Motor neuron (in vitro differentiated cells): ENCODE results near the gene TNS2. TPM values are rescaled to one million over a fixed set of nuclear protein-coding genes. Genes with fewer than 3 reads are reported as not detected.
A peak's percentile ranks its signal among the peaks of the same experiment; 100 is the strongest.
"Not testable (repeated sequence)": the region's sequence is repeated elsewhere in the genome, so short reads cannot be mapped to it uniquely, and the experiment has no call there.

ENCODE experiments used
- ATAC-seq, 8 experiments: fragments of 200-7000 bp; cut with Tn5 transposase; replicated peaks in 6 of 8; 2 replicates each; pipeline ENCODE4 v1.8.0; 2021; ENCODE audit warnings: mild to moderate bottlenecking in 8 of 8, moderate library complexity in 8 of 8
- H3K27ac ChIP-seq, 2 donors: fragments of 250-450 bp; sonication (Bioruptor Pico); 2 replicates each; pipeline ENCODE4 v1.9.0; 2021; ENCODE audit warnings: antibody characterized with exemption in 2 of 2, mild to moderate bottlenecking in 2 of 2, moderate library complexity in 1 of 2
- H3K4me1 ChIP-seq, 2 donors: fragments of 250-450 bp; sonication (Bioruptor Pico); replicated peaks in 1 of 2; 2 replicates each; pipeline ENCODE4 v1.6.1; 2021; ENCODE audit warnings: antibody characterized with exemption in 2 of 2, mild to moderate bottlenecking in 2 of 2, moderate library complexity in 1 of 2
- H3K4me3 ChIP-seq, 5 donors: fragments of 250-450 bp; sonication (Bioruptor Pico); 2 replicates each; pipeline ENCODE4 v1.9.0; 2021; ENCODE audit warnings: antibody characterized with exemption in 5 of 5, mild to moderate bottlenecking in 5 of 5, moderate library complexity in 4 of 5
- WGBS, 10 experiments: fragments of 450-650 bp; shearing (Covaris generic); methylation state at CpG; one replicate each; pipeline ENCODE4 v1.0.0; 2022; 5-methylcytosine and 5-hydroxymethylcytosine counted together
- in situ Hi-C, 9 experiments: fragments of 400-800 bp; cut with MboI; loops; one replicate each; pipeline ENCODE4 v1.15.0; 2021; ENCODE audit warnings: low sequenced_read_pairs in 9 of 9, low pct_unique_long_range_greater_than_20kb in 2 of 9; ENCODE audit not compliant: unreplicated experiment in 9 of 9
- total RNA-seq, 8 experiments: library from RNA; unstranded; fragments of 300-600 nt; gene quantifications; 2 replicates each; pipeline versions ENCODE4 v1.2.3 to v1.2.4, GENCODE V29; 2022

The TNS2 gene
- total RNA-seq, 8 experiments from 2014 or later: 3.4 to 24.6 (median 7.6) TPM

DNA sequence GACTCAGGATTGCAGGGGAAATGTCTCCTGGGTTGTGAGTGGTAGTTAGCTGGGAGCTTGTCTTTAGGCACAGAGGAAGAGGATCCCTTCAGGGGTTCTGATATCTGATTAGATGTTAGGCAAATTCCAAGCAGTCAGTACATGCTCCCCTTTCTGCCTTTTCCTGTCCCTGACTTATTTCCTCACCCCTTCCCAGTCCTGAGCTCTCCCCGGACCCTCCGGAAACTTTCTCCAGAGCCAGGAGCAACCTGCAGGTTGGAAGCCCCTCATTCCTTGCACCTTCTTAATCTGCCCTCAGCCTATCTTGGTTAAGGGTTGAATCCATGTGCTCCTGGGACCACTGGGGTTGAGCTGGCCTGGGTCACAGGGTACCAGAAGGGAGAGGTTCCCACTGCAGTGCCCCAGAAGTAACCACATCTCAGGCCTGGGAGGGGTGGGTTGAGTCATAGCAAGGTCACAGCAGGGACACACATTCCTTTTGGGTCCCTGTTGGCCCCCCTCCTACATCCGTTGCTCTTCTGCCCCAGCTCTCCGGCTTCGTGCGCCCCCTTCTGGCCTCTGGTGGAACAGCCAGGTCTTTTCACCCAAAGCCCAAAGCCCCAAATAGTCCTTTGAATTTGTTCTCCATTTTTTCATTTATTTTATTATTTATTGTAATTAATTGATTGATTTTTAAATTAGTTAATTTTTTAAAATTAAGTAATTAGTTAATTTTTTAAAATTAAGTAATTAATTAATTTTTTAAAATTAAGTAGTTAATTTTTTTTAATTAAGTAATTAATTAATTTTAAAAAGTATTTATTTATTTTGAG is 49.4 kb downstream of the TNS2 start:
- in situ Hi-C loops: no loop called here
- Histone ChIP-seq H3K27ac (no peak overlapping the region), H3K4me3 (no peak overlapping the region), H3K4me1 (peaks cover 2 to 16% of the 10 kb centered on the region in 2 donors)
- ATAC-seq: peak; percentile 49 to 75 (median 69)
- 0 to 60% (median 8%) methylated on average over 1 to 6 of the region's 6 CpGs; no CpG with 5 or more reads in 2 of the 10 experiments for WGBS, 10 experiments

DNA sequence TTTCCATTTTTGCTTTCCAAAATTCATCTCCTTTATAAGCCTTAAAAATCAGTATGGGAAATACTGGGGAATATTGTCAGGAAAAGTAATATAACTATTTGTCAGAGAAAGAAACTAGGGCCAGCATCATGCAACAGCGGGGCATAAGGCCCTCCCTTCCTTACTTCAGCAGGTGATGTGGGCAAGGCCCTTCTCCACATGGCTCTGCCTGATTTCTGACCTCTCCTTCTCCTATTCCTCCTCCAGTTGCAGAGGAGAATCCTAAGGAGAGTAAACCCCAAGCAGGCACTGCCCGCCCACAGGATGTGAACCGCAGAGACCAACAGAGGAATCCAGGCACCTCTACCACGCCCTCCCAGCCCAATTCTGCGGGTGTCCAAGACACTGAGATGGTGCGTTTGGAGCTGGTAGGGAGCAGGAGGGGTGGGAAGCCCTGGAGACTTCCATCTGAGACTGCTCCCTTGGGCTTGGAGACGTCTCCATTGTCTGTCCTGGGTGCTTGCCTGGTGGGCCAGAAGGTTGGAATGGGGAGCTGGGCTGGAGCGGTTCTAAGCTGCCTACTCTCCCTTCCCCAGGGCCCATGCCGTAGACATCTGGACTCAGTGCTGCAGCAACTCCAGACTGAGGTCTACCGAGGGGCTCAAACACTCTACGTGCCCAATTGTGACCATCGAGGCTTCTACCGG is 50.7 kb downstream of the TNS2 start:
- 67 to 100% (median 87%) methylated on average over 1 to 6 of the region's 13 CpGs; no CpG with 5 or more reads in 1 of the 10 experiments for WGBS, 10 experiments
- in situ Hi-C loops: no loop called here

DNA sequence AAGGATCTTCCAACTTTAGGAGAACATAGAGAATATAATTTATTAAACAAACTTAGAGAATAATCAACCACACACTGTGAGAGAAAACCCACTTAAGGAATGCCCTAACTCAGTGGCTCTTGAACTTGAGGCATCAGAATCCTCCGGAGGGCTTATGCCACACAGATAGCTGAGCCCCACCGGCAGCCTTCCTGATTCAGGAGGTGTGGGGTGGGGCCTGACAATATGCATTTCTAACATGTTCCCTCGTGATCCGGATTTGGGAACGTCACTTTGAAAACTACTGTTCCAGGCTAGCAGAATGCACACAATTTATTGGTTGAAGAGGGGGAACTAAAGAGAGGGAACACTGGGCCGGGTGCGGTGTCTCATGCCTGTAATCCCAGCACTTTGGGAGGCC is 51.4 kb downstream of the TNS2 start:
- WGBS, 10 experiments: 0 to 88% (median 80%) methylated on average over 1 to 7 of the region's 7 CpGs; no CpG with 5 or more reads in 1 of the 10 experiments
- in situ Hi-C loops: no loop called here

More for the DNA sequence above, 50.7 kb downstream of the TNS2 start:
- ATAC-seq: no peak
- no peak overlapping the region for H3K4me3 ChIP-seq
- no peak overlapping the region for H3K27ac ChIP-seq
- peaks cover 2 to 16% of the 10 kb centered on the region in 2 donors for H3K4me1 ChIP-seq

DNA sequence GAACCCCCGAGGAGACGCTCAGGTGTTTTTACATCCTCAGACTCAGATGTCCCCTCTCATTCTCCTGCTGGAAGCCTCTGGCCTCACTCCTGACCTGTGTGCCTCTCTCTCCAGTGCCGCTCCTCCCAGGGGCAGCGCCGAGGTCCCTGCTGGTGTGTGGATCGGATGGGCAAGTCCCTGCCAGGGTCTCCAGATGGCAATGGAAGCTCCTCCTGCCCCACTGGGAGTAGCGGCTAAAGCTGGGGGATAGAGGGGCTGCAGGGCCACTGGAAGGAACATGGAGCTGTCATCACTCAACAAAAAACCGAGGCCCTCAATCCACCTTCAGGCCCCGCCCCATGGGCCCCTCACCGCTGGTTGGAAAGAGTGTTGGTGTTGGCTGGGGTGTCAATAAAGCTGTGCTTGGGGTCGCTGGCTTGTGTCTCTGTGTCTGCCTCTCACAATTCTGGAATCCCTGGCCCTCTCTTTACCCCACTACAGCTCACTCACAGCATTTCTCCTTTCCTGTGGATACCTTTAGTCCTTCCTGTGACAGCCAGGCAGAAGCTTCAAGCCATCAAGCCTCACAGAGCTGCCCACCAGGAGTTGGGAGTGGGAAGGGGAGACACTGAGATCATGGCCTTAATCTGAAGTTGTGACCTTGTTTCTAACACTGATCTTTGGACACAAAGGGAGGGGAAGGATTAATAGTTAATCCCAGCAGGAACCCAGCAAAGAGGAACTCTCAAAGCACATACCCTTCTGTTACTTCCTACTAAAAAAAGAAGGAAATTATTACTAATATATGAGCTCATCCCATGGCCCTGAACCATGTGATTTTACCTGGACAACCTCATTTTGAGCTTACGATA is 52.3 kb downstream of the TNS2 start:
- Histone ChIP-seq H3K27ac (no peak overlapping the region), H3K4me1 (peaks cover 1 to 13% of the 10 kb centered on the region in 2 donors), H3K4me3 (no peak overlapping the region)
- WGBS, 10 experiments: 85 to 100% (median 100%) methylated on average over 1 to 9 of the region's 12 CpGs; no CpG with 5 or more reads in 5 of the 10 experiments
- in situ Hi-C loops: no loop called here
- ATAC-seq: no peak

More for the DNA sequence above, 51.4 kb downstream of the TNS2 start:
- H3K27ac ChIP-seq: no peak overlapping the region
- peak in 1 of 8 experiments; percentile 2 for ATAC-seq
- H3K4me1 ChIP-seq: peaks cover 2 to 16% of the 10 kb centered on the region in 2 donors
- H3K4me3 ChIP-seq: no peak overlapping the region

DNA sequence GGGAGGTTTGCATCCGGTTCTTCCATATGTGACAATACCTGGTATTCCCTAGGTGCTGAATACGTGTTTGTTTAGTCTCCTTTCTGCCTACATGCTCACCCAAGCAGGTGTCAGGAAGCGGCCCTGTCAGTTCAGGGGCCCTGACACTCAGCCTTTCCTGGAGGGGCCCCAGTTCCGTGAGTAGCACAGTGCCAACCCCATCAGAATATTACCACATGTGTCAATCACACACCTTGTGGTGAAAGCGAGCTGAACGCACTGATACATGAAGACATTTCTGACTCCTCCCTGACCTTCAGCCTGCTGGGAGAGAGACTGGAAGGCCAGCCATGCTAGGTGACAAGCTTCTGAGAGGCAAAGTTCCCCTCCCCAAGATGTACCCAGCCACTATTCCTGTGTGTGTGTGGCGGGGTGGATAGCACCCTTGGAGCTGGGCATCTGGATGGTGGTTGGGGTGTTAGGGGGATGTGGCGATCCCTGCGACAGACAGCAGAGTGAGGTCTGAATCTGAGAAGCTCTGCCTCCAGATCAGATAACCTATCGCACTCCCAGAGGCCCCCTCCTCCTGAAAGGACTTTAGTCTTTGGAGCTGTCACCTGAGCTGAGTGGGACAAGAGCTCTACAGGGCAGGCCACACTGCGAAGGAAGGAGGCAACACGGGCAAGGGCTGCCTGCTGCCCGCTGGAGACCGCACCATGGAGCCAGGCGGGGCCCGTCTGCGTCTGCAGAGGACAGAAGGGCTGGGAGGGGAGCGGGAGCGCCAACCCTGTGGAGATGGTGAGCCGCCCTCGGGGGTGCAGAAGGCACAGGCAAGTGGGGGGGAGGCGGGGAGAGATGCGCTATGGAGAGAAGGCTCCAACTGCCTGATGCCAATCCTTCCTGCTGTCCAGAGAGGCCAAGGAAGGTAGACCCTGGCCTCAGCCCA is 53.3 kb downstream of the TNS2 start, which contains the start of gene SOAT2:
Gene SOAT2 (plus strand): TSS at position 604 of the 925 bp plus-strand sequence. CDS start 92 bp downstream, at position 696.
- Histone ChIP-seq H3K4me1 (peaks cover 0 to 12% of the 10 kb centered on the region in 2 donors), H3K4me3 (no peak within 1 kb of the TSS), H3K27ac (no peak within 1 kb of the TSS)
- in situ Hi-C loops: no loop called here
- ATAC-seq: no peak
- WGBS, 10 experiments: 70 to 96% (median 89%) methylated on average over 1 to 9 of the region's 23 CpGs; no CpG with 5 or more reads in 4 of the 10 experiments

DNA sequence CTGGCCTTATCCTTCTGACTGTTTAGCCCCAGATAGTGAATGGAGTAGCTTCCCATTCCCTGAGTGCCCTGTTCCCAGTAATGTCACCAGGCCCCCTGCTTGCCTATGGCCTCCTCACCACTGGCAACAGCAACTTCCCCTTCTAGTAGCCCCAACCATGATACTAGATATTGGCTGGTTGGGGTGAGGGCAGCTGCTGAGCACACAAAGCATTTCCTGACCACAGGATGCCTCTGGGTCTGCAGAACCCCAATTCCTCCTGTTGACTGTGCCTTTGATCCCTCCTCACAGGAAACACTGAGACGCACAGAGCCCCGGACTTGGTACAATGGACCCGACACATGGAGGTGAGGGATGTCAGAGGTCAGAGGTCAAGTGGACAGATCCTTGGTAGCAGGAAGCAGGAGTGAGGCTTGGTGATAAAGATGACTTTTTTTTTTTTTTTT is 54.0 kb downstream of the TNS2 start:
- ATAC-seq: no peak
- in situ Hi-C loops: no loop called here
- H3K4me3 ChIP-seq: no peak overlapping the region
- H3K27ac ChIP-seq: no peak overlapping the region
- WGBS, 10 experiments: 52 to 60% (median 53%) methylated on average over 1 to 3 of the region's 3 CpGs; no CpG with 5 or more reads in 5 of the 10 experiments
- peaks cover 0 to 6% of the 10 kb centered on the region in 2 donors for H3K4me1 ChIP-seq

DNA sequence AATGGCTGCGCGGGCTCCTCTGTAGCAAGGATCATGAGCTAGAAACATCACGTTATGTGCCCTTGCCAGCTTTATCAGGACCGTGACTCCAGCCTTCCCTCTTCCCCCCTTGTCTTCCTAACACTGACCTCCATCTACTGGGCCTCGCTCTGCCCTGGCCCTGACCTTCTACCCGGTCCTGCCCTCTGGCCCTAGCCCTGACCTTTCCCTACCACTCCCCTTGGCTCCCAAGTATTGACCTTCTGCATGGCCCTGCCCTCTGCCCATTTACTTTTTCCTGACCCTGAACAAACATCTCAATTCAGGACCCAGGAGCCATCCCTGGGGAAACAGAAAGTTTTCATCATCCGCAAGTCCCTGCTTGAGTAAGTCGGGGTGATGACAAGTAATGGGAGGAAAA is 55.4 kb downstream of the TNS2 start:
- WGBS, 10 experiments: 50 to 95% (median 84%) methylated on average over 1 to 4 of the region's 8 CpGs; no CpG with 5 or more reads in 3 of the 10 experiments
- in situ Hi-C loops: no loop called here
- H3K4me1 ChIP-seq: no peaks in the 10 kb centered on the region
- no peak overlapping the region for H3K4me3 ChIP-seq
- no peak overlapping the region for H3K27ac ChIP-seq
- no peak for ATAC-seq

DNA sequence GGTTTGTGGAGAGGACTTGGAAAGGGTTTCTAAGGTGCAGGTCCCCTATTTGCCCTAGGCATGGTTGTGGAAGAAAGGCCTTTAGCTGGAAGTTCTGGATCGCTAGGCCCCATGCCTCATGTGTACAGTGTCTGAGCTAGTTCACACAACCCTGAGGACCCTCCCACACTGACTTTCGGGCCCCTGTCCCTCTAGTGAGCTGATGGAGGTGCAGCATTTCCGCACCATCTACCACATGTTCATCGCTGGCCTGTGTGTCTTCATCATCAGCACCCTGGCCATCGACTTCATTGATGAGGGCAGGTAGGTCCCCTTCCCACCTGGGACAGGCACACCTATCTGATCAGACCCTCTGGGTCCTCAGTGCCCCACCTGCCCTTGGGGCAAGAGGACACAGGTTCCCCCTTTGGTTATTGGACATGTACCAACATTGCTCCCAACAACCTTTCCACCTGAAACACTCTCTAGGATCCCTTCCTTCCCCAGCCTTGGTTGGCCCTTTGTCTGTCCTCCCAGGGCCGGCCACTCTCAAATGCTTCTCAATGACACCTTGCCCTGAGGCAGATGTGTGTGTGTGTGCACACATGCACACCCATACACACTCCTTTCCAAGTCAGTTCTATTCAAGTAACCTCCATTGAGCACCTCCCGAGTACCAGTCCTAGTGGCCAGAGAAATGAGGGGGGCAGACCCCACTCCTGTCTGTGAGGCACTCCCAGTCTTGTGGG is 56.0 kb downstream of the TNS2 start:
- Histone ChIP-seq H3K4me3 (no peak overlapping the region), H3K4me1 (no peaks in the 10 kb centered on the region), H3K27ac (no peak overlapping the region)
- ATAC-seq: no peak
- WGBS, 10 experiments: 87 to 100% (median 100%) methylated on average over 1 to 3 of the region's 7 CpGs; no CpG with 5 or more reads in 7 of the 10 experiments
- in situ Hi-C loops: no loop called here

DNA sequence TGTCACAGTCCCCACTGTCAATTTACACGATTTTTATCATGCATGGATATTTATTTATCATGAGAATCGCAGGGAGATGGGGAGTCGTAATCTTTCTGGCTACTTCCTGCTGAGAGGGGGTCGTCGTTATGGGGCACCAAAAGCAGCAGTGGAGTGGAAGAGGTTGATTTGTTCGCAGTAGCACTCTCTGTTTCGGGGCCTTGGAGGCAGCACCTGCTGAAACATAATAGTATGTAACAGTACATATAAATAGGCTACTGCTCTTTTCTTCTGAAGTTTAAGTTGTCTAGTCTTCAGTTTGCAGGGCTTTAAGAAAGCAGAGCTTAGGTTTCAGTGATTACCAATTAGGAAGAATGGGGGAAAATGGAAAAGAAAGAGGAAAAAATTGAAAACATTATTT is 57.3 kb downstream of the TNS2 start:
- Histone ChIP-seq H3K4me1 (no peaks in the 10 kb centered on the region), H3K27ac (no peak overlapping the region), H3K4me3 (no peak overlapping the region)
- no peak for ATAC-seq
- 0 to 100% (median 32%) methylated on average over 1 to 7 of the region's 7 CpGs; no CpG with 5 or more reads in 1 of the 10 experiments for WGBS, 10 experiments
- in situ Hi-C loops: no loop called here

DNA sequence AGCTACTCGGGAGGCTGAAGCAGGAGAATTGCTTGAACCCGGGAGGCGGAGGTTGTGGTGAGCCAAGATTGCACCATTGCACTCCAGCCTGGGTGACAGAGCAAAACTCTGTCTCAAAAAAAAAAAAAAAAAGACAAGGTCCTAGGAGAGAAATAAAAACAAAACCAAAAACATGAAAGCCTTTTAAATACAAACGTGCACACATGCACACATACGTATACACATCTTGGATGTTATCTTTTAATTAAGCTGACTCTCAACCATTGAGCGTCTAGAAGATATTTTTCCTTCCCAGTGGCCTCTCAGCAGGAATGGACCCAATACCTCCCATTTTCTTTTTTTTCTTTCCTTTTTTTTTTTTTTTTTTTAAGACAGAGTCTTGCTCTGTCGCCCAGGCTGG is 62.6 kb downstream of the TNS2 start:
- H3K4me1 ChIP-seq, ATAC-seq, H3K4me3 ChIP-seq, H3K27ac ChIP-seq, in situ Hi-C loops: not testable (repeated sequence)
- WGBS, 10 experiments: 80 to 100% (median 91%) methylated on average over 2 to 7 of the region's 7 CpGs

DNA sequence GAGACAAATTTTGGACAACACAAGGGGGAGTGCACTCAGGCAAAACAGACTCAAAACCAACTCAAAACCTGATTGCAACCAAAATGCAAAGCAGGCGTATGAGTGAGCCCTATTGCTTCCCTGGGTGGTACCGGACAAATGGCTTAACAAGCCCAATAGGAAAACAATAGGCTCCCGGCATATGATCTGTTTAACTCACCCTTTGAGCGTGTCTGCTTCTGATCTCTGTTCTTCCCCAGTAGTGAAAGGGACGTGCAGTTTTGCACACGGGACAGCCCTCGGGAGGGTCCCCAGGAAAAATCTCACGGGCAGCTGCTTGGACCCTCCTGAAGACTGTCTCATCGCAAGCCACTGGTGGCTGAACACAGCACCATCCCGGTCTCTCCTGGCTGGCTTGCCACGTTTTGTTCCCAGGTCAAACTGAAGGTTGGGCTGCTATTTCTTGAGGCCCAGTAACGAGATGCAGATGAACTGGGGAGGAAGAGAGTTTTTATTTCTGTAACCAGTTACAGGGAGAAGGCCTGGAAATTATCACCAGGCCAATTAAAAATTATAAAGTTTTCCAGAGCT is 63.4 kb downstream of the TNS2 start:
- 25 to 76% (median 42%) methylated on average over 1 to 11 of the region's 12 CpGs; no CpG with 5 or more reads in 4 of the 10 experiments for WGBS, 10 experiments
- ATAC-seq: peak in 2 of 8 experiments; percentile 52 to 69
- in situ Hi-C loops: no loop called here
- Histone ChIP-seq H3K4me1 (no peaks in the 10 kb centered on the region), H3K4me3 (no peak overlapping the region), H3K27ac (no peak overlapping the region)
